ENCODE data around the gene LAMA3.

The LAMA3 gene

DNA sequence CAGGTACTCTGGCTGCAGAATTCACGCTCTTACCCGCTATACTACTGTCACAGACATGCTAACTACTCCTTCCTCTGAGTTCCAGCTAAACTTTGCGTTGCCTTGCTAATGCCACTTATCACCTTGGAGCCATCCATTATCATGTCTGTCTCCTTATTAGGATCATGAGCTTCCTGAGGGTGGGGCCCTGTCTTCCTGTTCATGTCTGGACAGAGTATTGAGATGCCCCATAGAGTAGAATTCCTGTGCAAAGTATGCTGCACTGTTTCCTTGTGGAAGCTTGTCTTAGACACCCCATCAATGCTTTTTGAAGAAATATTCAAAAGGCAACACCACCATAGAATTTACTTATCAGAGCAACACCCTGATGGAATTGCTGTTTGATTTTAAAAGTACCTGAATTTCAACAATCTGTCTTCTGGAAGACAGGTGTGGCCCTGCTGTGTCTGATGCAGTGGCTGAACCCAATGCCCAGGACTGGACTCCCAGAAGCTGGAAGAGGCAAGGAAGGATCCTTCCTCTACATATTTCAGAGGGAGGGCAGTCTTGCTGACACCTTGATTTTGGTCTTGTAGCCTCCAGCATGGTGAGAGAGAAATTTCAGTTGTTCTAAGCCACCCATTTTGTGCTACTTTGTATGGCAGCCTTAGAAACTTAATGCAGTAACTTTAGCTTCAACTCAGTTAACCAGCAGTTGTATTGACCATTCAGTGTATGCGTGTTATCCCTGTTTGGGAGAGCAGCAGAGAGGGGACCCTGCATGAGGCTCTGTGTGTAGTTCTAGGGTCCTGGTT is 5.6 kb downstream of the LAMA3 start:
- H3K4me1 ChIP-seq (ENCODE audit: insufficient read depth, low read length) = no peaks in the 10 kb centered on the region
- no peak overlapping the region for H3K9ac ChIP-seq (ENCODE audit: low read depth, low read length)

GRCh38 chr18:23701017-23701416 is 11.8 kb downstream of the LAMA3 start:
- no peak overlapping the region for H3K9ac ChIP-seq (ENCODE audit: low read depth, low read length)
- no peaks in the 10 kb centered on the region for H3K36me3 ChIP-seq (ENCODE audit: insufficient read depth, low read depth, low read length)
- no peaks in the 10 kb centered on the region for H3K9me3 ChIP-seq (ENCODE audit: insufficient read depth, low read depth, low read length)
- no peaks in the 10 kb centered on the region for H3K27me3 ChIP-seq (ENCODE audit: insufficient read depth, low read length)
- no peak overlapping the region for H3K4me3 ChIP-seq (ENCODE audit: low read length)
- no peak overlapping the region for H3K27ac ChIP-seq (ENCODE audit: low read length)
- no peaks in the 10 kb centered on the region for H3K4me1 ChIP-seq (ENCODE audit: insufficient read depth, low read length)

More for the DNA sequence above, 5.6 kb downstream of the LAMA3 start:
- H3K27me3 ChIP-seq (ENCODE audit: insufficient read depth, low read length) = peaks cover 20% of the 10 kb centered on the region
- H3K36me3 ChIP-seq (ENCODE audit: insufficient read depth, low read depth, low read length) = no peaks in the 10 kb centered on the region
- H3K4me3 ChIP-seq (ENCODE audit: low read length) = no peak overlapping the region
- H3K9me3 ChIP-seq (ENCODE audit: insufficient read depth, low read depth, low read length) = no peaks in the 10 kb centered on the region
- no peak overlapping the region for H3K27ac ChIP-seq (ENCODE audit: low read length)

DNA sequence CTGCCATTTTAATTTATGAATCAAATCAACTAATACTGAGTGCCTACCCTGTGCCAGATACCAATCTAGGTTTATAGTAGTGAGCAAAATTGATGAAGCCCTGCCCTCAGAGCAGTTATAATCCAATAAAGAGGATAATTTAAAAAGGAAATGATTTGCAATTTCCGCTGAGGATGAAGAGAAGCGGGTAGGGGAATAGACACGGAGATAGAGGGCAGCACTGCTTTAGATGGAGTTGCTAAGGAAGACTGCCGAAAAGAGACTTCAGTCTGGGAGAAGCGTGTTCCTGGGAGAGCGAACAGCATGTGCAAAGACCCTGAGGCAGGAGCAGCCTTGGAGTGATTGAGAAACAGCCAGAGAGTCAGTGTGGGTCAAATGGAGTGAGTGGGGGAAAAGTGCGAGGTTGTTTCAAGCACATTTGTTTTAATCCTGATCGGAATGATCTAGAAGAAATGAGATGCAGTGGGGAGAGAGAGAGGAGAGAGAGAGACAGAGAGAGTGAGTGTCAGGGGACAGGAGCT is 12.4 kb downstream of the LAMA3 start:
- no peaks in the 10 kb centered on the region for H3K9me3 ChIP-seq (ENCODE audit: insufficient read depth, low read depth, low read length)
- no peak overlapping the region for H3K27ac ChIP-seq (ENCODE audit: low read length)

GRCh38 chr18:23702606-23703005 is 13.4 kb downstream of the LAMA3 start:
- Histone ChIP-seq H3K9ac (ENCODE audit: low read depth, low read length) (no peak overlapping the region), H3K27ac (ENCODE audit: low read length) (no peak overlapping the region), H3K4me1 (ENCODE audit: insufficient read depth, low read length) (no peaks in the 10 kb centered on the region), H3K27me3 (ENCODE audit: insufficient read depth, low read length) (no peaks in the 10 kb centered on the region), H3K36me3 (ENCODE audit: insufficient read depth, low read depth, low read length) (no peaks in the 10 kb centered on the region), H3K4me3 (ENCODE audit: low read length) (no peak overlapping the region), H3K9me3 (ENCODE audit: insufficient read depth, low read depth, low read length) (no peaks in the 10 kb centered on the region)

More for the DNA sequence above, 12.4 kb downstream of the LAMA3 start:
- Histone ChIP-seq H3K4me1 (ENCODE audit: insufficient read depth, low read length) (no peaks in the 10 kb centered on the region), H3K36me3 (ENCODE audit: insufficient read depth, low read depth, low read length) (no peaks in the 10 kb centered on the region), H3K9ac (ENCODE audit: low read depth, low read length) (no peak overlapping the region), H3K27me3 (ENCODE audit: insufficient read depth, low read length) (no peaks in the 10 kb centered on the region), H3K4me3 (ENCODE audit: low read length) (no peak overlapping the region)

DNA sequence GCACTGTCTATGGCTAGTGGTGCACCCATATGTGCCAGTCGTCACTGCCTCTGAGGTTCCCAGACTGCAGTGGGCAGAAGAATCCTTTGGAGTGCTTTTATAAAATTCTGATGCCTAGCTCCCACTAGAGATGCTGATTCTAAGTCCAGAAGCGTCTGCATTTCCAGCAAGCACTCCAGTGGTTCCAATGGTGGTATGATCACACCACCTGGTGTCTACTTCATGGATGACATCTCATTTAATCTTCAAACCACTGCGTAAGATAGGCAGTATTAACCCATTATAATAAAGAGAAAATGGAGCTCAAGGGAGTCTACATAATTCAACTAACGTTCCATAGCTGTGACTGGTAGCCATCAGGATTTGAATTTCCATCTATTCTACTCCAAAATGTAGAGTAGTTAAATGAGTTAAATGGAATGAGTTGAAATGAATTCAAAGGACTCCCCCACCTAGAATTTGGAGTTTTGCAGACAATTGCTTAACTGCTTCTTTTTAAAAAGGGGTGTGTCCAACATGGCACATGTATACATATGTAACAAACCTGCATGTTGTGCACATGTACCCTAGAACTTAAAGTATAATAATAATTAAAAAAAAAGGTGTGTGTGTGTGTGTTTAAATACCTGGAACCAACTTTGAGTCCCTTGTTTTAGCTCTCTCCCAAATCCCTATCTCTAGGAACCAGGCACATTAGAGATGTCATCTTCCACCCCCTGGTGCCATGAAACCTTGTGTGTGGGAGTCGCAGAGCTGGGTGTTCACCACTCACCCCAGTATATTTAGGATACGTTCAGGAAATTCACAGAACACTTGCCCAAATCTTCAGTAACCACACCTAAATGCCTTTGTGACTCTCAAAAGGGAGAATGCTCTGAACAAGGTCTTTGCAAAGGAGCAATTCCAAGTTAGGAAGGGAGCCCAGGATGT is 14.1 kb downstream of the LAMA3 start:
- Histone ChIP-seq H3K4me3 (ENCODE audit: low read length) (no peak overlapping the region), H3K9me3 (ENCODE audit: insufficient read depth, low read depth, low read length) (no peaks in the 10 kb centered on the region), H3K9ac (ENCODE audit: low read depth, low read length) (no peak overlapping the region), H3K27ac (ENCODE audit: low read length) (no peak overlapping the region), H3K4me1 (ENCODE audit: insufficient read depth, low read length) (no peaks in the 10 kb centered on the region), H3K27me3 (ENCODE audit: insufficient read depth, low read length) (no peaks in the 10 kb centered on the region), H3K36me3 (ENCODE audit: insufficient read depth, low read depth, low read length) (no peaks in the 10 kb centered on the region)

DNA sequence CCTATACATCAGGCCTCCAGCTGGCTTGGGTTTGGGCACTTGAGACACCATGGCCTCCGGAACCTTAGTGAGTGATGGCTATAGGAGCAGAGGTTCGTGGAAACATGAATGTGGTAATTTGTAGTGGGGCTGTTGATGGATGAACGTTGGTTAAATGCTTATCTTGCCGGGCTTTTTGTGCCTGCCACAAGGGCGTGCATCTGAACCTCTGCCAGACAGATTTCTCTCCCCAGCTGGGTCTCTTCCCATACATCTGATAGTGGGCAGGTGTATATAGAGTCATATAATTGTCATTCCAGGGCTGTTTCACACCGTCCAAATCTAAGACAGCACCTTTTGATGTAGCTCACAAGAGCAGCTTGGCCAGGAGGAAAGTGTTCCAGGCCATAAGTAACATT is 14.7 kb downstream of the LAMA3 start:
- H3K9me3 ChIP-seq (ENCODE audit: insufficient read depth, low read depth, low read length) = no peaks in the 10 kb centered on the region
- no peak overlapping the region for H3K4me3 ChIP-seq (ENCODE audit: low read length)
- H3K27ac ChIP-seq (ENCODE audit: low read length) = no peak overlapping the region
- H3K27me3 ChIP-seq (ENCODE audit: insufficient read depth, low read length) = no peaks in the 10 kb centered on the region
- H3K9ac ChIP-seq (ENCODE audit: low read depth, low read length) = no peak overlapping the region
- no peaks in the 10 kb centered on the region for H3K36me3 ChIP-seq (ENCODE audit: insufficient read depth, low read depth, low read length)
- no peaks in the 10 kb centered on the region for H3K4me1 ChIP-seq (ENCODE audit: insufficient read depth, low read length)

DNA sequence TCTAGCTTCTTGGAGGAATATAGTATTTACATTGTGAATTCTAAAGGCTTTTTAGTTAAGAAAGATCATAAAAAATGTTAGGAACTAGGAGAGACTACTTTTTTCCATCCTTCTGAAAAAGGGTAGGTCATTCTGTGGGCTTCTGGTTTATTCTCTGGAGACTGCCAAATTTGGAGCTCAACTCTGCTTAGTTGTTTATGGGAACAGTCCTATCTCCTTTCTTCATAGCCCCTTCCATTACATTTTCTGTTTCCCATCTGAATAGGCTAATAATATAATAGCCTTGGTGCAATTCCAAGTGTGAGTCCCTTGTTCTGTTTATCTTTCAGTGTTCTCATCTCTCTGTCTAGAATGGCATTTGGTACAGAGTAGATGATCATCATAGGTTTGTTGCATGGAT is 15.6 kb downstream of the LAMA3 start:
- no peaks in the 10 kb centered on the region for H3K36me3 ChIP-seq (ENCODE audit: insufficient read depth, low read depth, low read length)

DNA sequence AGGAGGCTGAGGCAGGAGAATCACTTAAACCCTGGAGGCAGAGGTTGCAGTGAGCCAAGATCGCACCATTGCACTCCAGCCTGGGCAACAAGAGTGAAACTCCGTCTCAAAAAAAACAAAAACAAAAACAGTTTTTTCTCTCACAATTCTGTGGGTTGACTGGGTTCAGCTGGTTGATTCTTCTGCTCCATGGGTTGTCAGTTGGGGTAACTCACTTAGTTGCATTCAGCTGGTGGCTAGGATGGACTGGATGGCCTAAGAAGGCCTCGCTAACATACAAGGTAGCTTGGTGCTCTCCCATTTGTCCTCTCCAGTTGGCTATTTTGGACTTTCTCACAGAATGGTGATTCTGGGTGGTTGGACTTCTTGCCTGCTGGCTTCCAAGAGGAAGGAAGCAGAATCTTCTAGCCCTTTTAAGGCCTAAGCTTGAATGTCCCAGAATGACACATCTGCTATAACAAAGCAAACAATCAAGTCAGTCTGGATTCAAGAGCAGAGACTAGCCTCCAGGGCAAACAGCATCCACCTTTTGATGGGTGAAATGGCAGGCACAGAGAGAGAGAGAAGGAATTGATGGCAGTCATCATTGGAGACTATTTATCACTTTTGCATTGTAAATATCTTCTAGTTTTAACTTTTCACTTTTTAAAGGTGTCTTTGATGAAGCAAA is 17.9 kb downstream of the LAMA3 start:
- H3K27ac ChIP-seq (ENCODE audit: low read length) = no peak overlapping the region
- H3K9ac ChIP-seq (ENCODE audit: low read depth, low read length) = no peak overlapping the region
- H3K36me3 ChIP-seq (ENCODE audit: insufficient read depth, low read depth, low read length) = no peaks in the 10 kb centered on the region
- H3K9me3 ChIP-seq (ENCODE audit: insufficient read depth, low read depth, low read length) = no peaks in the 10 kb centered on the region
- H3K4me1 ChIP-seq (ENCODE audit: insufficient read depth, low read length) = no peaks in the 10 kb centered on the region
- no peaks in the 10 kb centered on the region for H3K27me3 ChIP-seq (ENCODE audit: insufficient read depth, low read length)
- no peak overlapping the region for H3K4me3 ChIP-seq (ENCODE audit: low read length)

More for the DNA sequence above, 15.6 kb downstream of the LAMA3 start:
- no peak overlapping the region for H3K27ac ChIP-seq (ENCODE audit: low read length)
- no peak overlapping the region for H3K4me3 ChIP-seq (ENCODE audit: low read length)
- no peaks in the 10 kb centered on the region for H3K9me3 ChIP-seq (ENCODE audit: insufficient read depth, low read depth, low read length)
- no peak overlapping the region for H3K9ac ChIP-seq (ENCODE audit: low read depth, low read length)
- H3K27me3 ChIP-seq (ENCODE audit: insufficient read depth, low read length) = no peaks in the 10 kb centered on the region
- H3K4me1 ChIP-seq (ENCODE audit: insufficient read depth, low read length) = no peaks in the 10 kb centered on the region

GRCh38 chr18:23710068-23710527 is 20.8 kb downstream of the LAMA3 start:
- Histone ChIP-seq H3K27ac (ENCODE audit: low read length) (no peak overlapping the region), H3K9me3 (ENCODE audit: insufficient read depth, low read depth, low read length) (no peaks in the 10 kb centered on the region), H3K4me1 (ENCODE audit: insufficient read depth, low read length) (no peaks in the 10 kb centered on the region), H3K9ac (ENCODE audit: low read depth, low read length) (no peak overlapping the region), H3K4me3 (ENCODE audit: low read length) (no peak overlapping the region), H3K27me3 (ENCODE audit: insufficient read depth, low read length) (no peaks in the 10 kb centered on the region), H3K36me3 (ENCODE audit: insufficient read depth, low read depth, low read length) (no peaks in the 10 kb centered on the region)

DNA sequence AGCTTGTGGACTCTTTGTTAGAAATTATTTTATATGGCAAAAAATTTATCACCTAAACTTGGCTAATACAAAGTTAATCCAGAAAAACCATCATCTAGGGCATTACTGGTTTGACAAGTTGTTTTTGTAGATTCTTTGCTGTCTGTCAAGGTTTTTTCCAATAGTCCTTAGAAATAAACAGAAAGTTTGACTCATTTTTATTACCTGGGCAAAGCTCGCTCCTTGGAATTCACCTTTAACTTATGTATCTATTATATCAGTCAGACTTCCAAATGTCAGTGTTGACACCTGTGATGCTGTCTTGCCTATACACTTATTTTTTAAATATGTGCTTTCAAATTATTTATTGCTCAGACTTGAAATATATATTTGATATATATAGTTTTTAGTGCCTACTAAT is 21.7 kb downstream of the LAMA3 start:
- Histone ChIP-seq H3K27me3 (ENCODE audit: insufficient read depth, low read length) (no peaks in the 10 kb centered on the region), H3K4me1 (ENCODE audit: insufficient read depth, low read length) (no peaks in the 10 kb centered on the region), H3K36me3 (ENCODE audit: insufficient read depth, low read depth, low read length) (no peaks in the 10 kb centered on the region), H3K9me3 (ENCODE audit: insufficient read depth, low read depth, low read length) (no peaks in the 10 kb centered on the region), H3K9ac (ENCODE audit: low read depth, low read length) (no peak overlapping the region), H3K27ac (ENCODE audit: low read length) (no peak overlapping the region), H3K4me3 (ENCODE audit: low read length) (no peak overlapping the region)

GRCh38 chr18:23711426-23711825 is 22.2 kb downstream of the LAMA3 start:
- no peaks in the 10 kb centered on the region for H3K36me3 ChIP-seq (ENCODE audit: insufficient read depth, low read depth, low read length)
- H3K9ac ChIP-seq (ENCODE audit: low read depth, low read length) = no peak overlapping the region
- H3K4me3 ChIP-seq (ENCODE audit: low read length) = no peak overlapping the region
- no peaks in the 10 kb centered on the region for H3K27me3 ChIP-seq (ENCODE audit: insufficient read depth, low read length)
- H3K27ac ChIP-seq (ENCODE audit: low read length) = no peak overlapping the region
- peaks cover under 1% of the 10 kb centered on the region; the same call in 1 of the 2 replicates for H3K4me1 ChIP-seq (ENCODE audit: insufficient read depth, low read length)
- no peaks in the 10 kb centered on the region for H3K9me3 ChIP-seq (ENCODE audit: insufficient read depth, low read depth, low read length)

All from iPS-20b (cell line).